Measurements from ENCODE around the gene RASD2. TPM values are rescaled to one million over a fixed set of nuclear protein-coding genes. Genes with fewer than 3 reads are reported as not detected.

Gene RASD2
- total RNA-seq, 5 donors from 2014 or later (not counting 1 experiment from before 2014, with no cell fraction given) = 0.19 to 1.7 (median 1.0) TPM; not detected in 2

DNA sequence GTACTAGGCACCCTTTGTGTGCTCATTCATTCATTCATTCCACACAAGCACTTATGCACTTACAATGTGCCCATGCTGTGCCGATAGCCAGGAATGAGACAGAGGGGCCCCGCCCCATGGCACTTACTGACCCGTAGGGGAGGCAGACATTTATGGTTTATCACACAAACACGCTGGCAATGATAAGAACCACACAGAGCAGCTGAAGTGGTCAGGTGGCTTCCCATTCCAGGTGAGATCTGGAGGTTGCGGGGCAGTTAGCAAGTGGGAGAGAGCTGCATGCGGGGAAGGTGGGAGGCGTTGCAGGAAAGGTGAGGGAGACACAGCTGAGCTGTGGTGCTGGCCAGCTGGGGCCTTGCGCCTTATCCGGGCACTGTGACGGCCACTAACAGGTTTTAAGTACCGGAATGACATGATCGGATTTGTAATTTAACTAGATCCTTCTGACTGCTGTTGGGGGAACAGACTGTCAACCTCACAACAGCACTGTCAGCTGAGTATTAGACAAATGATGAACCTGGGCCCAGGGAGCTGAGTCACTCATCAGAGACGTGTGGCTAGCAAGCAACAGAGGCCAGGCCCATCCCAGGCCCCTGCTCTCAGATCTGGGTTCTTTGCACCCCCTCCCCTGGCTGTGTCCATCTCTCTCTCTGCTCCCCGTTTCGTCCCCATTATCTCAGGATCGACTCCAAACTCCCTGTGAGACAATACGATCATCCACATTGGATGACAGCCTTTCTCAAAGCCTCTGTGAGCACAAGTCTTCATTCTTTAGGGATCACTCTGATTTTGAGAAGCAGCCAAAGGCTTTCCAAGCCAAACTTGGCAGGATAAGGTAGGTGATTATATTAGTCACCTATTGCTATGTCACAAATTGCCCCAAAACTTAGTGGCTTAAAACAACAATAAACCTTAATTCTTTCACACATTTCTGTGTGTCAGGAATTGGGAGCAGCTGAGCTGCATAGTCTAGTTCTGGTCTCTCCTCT, 28.4 kb downstream of the RASD2 start:
- H3K9me3 Mint-ChIP-seq = no peaks in the 10 kb centered on the region
- Histone ChIP-seq H3K4me3 (ENCODE audit: control insufficient read depth in 1 of 2, extremely low read depth in 1 of 2, low read length in 1 of 2) (no peak overlapping the region), H3K4me1 (ENCODE audit: control insufficient read depth in 1 of 2, extremely low read depth in 1 of 2, insufficient read depth in 2 of 2, low read length in 2 of 2) (no peaks in the 10 kb centered on the region), H3K27me3 (replicated peaks in 1 of 2; ENCODE audit: control insufficient read depth in 2 of 2, extremely low read depth in 1 of 2, insufficient read depth in 2 of 2, low read length in 1 of 2) (peaks cover 0 to 17% of the 10 kb centered on the region in 2 experiments), H3K9me3 (no peaks in the 10 kb centered on the region), H3K27ac (ENCODE audit: low read length) (no peak overlapping the region), H3K36me3 (ENCODE audit: control insufficient read depth in 2 of 2, extremely low read depth in 1 of 2, insufficient read depth in 1 of 2, low read length in 1 of 2) (no peaks in the 10 kb centered on the region)
- ChIA-PET CTCF (no interaction called here), POLR2A (no interaction called here)
- ATAC-seq (replicated peaks in 1 of 4) (no peak), DNase-seq (no peak)
- H3K27ac Mint-ChIP-seq = no peak overlapping the region
- H3K36me3 Mint-ChIP-seq = no peaks in the 10 kb centered on the region
- no peak overlapping the region for H3K4me3 Mint-ChIP-seq
- peaks cover 6 to 7% of the 10 kb centered on the region in 2 donors for H3K27me3 Mint-ChIP-seq
- WGBS (ENCODE audit: insufficient coverage) = 78% methylated on average over 12 of the region's 17 CpGs
- H3K4me1 Mint-ChIP-seq = no peaks in the 10 kb centered on the region

DNA sequence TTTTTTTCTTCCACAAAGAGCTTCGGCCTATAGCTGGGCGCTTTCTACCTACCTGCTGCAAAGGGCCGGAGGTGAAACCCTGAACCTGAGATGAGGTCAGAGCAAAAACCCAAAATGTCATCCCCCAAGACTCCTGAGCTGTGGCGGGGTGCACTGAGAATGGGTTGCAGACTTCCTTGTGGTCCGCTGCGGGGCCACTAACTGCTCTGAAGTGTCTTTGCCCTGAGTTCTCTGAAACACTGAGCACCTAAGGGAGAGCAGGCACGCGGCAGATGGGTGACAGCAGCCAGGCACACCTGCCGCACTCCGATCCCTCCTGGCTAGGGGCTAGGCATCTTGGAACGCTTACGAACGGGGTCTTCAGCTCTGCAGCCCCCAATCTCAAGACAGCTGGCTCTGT, 29.3 kb downstream of the RASD2 start:
- peaks cover 7 to 9% of the 10 kb centered on the region in 2 donors for H3K27me3 Mint-ChIP-seq
- H3K4me3 Mint-ChIP-seq = no peak overlapping the region
- 84% methylated on average over 11 of the region's 13 CpGs for WGBS (ENCODE audit: insufficient coverage)
- Histone ChIP-seq H3K27ac (ENCODE audit: low read length) (no peak overlapping the region), H3K9me3 (no peaks in the 10 kb centered on the region), H3K27me3 (replicated peaks in 1 of 2; ENCODE audit: control insufficient read depth in 2 of 2, extremely low read depth in 1 of 2, insufficient read depth in 2 of 2, low read length in 1 of 2) (peaks cover 0 to 24% of the 10 kb centered on the region in 2 experiments), H3K4me3 (ENCODE audit: control insufficient read depth in 1 of 2, extremely low read depth in 1 of 2, low read length in 1 of 2) (no peak overlapping the region), H3K4me1 (ENCODE audit: control insufficient read depth in 1 of 2, extremely low read depth in 1 of 2, insufficient read depth in 2 of 2, low read length in 2 of 2) (no peaks in the 10 kb centered on the region), H3K36me3 (ENCODE audit: control insufficient read depth in 2 of 2, extremely low read depth in 1 of 2, insufficient read depth in 1 of 2, low read length in 1 of 2) (no peaks in the 10 kb centered on the region)
- no peaks in the 10 kb centered on the region for H3K9me3 Mint-ChIP-seq
- ChIA-PET POLR2A (interaction anchor here in 1 of 2 donors (0.6 kb wide), 1 partner anchor 20 kb away, joined by 8 read pairs; no protein-coding TSS in a partner anchor), CTCF (interaction anchor here in 1 of 2 donors (0.6 kb wide), 1 partner anchor 13 kb away, joined by 3 read pairs; no protein-coding TSS in a partner anchor)
- H3K27ac Mint-ChIP-seq = no peak overlapping the region
- no peak for ATAC-seq (replicated peaks in 1 of 4)
- no peaks in the 10 kb centered on the region for H3K4me1 Mint-ChIP-seq
- no peaks in the 10 kb centered on the region for H3K36me3 Mint-ChIP-seq
- no peak for DNase-seq

DNA sequence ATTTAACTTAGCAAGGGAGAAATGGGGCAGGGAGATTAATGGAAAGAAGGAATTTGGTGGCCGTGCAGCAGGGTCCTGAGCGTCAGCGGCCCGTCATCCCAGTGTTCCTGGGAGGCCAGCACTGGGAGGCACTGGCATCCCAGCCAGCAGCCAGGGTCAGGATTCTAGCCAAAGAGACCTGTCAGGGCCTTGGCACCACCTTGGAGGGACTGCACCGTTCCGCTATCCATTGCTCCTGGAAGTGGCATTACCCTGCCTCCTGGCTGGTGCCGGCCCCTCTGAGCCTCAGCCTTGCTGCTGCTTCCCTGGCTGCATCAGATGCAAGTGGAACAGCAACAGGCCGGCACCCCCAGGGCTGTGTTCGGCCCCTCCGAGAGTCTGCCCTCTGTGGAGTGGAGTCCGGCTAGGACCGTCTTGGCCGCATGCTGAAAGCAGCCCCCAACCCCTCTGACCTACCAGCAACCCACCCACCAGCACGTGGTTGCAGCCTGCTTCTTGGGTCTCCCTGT, 30.1 kb downstream of the RASD2 start:
- ATAC-seq (replicated peaks in 1 of 4) = no peak
- ChIA-PET CTCF (interaction anchor here in 1 of 2 donors (0.6 kb wide), 1 partner anchor 13 kb away, joined by 3 read pairs; no protein-coding TSS in a partner anchor), POLR2A (no interaction called here)
- Histone ChIP-seq H3K27me3 (replicated peaks in 1 of 2; ENCODE audit: control insufficient read depth in 2 of 2, extremely low read depth in 1 of 2, insufficient read depth in 2 of 2, low read length in 1 of 2) (peaks cover 0 to 29% of the 10 kb centered on the region in 2 experiments), H3K4me3 (ENCODE audit: control insufficient read depth in 1 of 2, extremely low read depth in 1 of 2, low read length in 1 of 2) (no peak overlapping the region), H3K36me3 (ENCODE audit: control insufficient read depth in 2 of 2, extremely low read depth in 1 of 2, insufficient read depth in 1 of 2, low read length in 1 of 2) (no peaks in the 10 kb centered on the region), H3K9me3 (no peaks in the 10 kb centered on the region), H3K4me1 (ENCODE audit: control insufficient read depth in 1 of 2, extremely low read depth in 1 of 2, insufficient read depth in 2 of 2, low read length in 2 of 2) (peaks cover 0 to 6% of the 10 kb centered on the region in 2 experiments), H3K27ac (ENCODE audit: low read length) (no peak overlapping the region)
- DNase-seq = no peak
- Mint-ChIP-seq H3K9me3 (no peaks in the 10 kb centered on the region), H3K27me3 (peaks cover 7 to 8% of the 10 kb centered on the region in 2 donors), H3K4me3 (no peak overlapping the region), H3K4me1 (no peaks in the 10 kb centered on the region), H3K36me3 (no peaks in the 10 kb centered on the region), H3K27ac (no peak overlapping the region)
- 88% methylated on average over 14 of the region's 14 CpGs for WGBS (ENCODE audit: insufficient coverage)

DNA sequence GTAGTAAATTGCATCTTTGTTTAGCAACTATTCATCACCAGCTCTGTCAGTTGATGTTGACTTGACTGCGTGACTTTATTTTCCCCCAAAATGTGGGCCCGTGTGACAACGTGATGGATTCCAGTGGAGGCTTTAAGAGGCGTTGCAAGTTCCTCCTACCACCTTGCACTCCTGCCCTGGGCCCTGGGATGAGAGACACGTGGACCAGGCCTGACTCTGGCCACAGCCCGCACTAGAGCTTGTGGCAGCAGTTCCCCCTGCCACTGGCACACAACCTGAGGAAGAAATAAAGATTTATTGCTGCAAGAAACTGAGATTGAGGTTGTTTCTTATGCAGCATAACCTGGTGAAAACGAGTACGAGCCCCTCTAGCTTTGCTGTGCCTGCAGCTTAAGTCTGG, 31.9 kb downstream of the RASD2 start:
- ChIA-PET CTCF (no interaction called here), POLR2A (interaction anchor here in 1 of 2 donors (0.6 kb wide), 1 partner anchor 503 kb away, joined by 5 read pairs; no protein-coding TSS in a partner anchor)
- no peaks in the 10 kb centered on the region for H3K9me3 Mint-ChIP-seq
- no peaks in the 10 kb centered on the region for H3K36me3 Mint-ChIP-seq
- DNase-seq (no peak), ATAC-seq (replicated peaks in 1 of 4) (no peak)
- Histone ChIP-seq H3K4me3 (ENCODE audit: control insufficient read depth in 1 of 2, extremely low read depth in 1 of 2, low read length in 1 of 2) (no peak overlapping the region), H3K27ac (ENCODE audit: low read length) (no peak overlapping the region), H3K27me3 (replicated peaks in 1 of 2; ENCODE audit: control insufficient read depth in 2 of 2, extremely low read depth in 1 of 2, insufficient read depth in 2 of 2, low read length in 1 of 2) (peaks cover 0 to 23% of the 10 kb centered on the region in 2 experiments), H3K36me3 (ENCODE audit: control insufficient read depth in 2 of 2, extremely low read depth in 1 of 2, insufficient read depth in 1 of 2, low read length in 1 of 2) (no peaks in the 10 kb centered on the region), H3K9me3 (no peaks in the 10 kb centered on the region), H3K4me1 (ENCODE audit: control insufficient read depth in 1 of 2, extremely low read depth in 1 of 2, insufficient read depth in 2 of 2, low read length in 2 of 2) (peaks cover 0 to 6% of the 10 kb centered on the region in 2 experiments)
- no peak overlapping the region for H3K27ac Mint-ChIP-seq
- 49% methylated on average over 7 of the region's 8 CpGs for WGBS (ENCODE audit: insufficient coverage)
- peaks cover 7 to 8% of the 10 kb centered on the region in 2 donors for H3K27me3 Mint-ChIP-seq
- no peaks in the 10 kb centered on the region for H3K4me1 Mint-ChIP-seq
- no peak overlapping the region for H3K4me3 Mint-ChIP-seq

DNA sequence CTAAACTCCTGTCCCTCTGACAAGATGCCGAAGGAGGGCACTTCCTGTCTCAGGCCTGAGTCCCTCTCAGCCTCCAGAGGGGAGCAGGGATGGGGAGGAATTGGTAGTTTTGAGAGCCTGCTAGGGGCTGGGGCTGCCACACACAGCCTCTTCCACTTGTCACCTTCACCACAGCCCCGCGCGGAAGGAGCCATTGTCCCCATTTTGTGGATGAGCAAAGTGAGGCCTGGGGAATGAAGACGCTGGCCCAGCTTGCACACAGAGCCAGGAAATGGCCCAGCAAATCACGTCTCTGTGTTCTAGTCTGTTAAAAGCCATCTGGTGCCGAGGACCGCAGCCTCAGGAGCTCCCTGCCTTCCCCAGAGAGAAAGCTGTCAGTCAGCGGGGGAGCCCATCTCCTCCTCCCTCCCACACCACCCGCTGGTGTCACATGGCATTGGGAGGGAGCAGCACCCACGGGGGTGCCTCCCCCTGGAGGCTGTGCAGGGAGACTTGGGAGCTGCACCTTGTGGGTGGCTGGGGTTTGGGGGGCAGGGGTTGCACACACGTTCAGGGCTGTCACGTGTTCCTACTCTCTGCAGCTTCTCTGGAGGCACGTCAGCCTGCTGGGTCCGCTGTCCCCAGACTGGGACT, 34.6 kb downstream of the RASD2 start:
- Histone ChIP-seq H3K27me3 (replicated peaks in 1 of 2; ENCODE audit: control insufficient read depth in 2 of 2, extremely low read depth in 1 of 2, insufficient read depth in 2 of 2, low read length in 1 of 2) (peaks cover 0 to 15% of the 10 kb centered on the region in 2 experiments), H3K4me3 (ENCODE audit: control insufficient read depth in 1 of 2, extremely low read depth in 1 of 2, low read length in 1 of 2) (no peak overlapping the region), H3K36me3 (ENCODE audit: control insufficient read depth in 2 of 2, extremely low read depth in 1 of 2, insufficient read depth in 1 of 2, low read length in 1 of 2) (no peaks in the 10 kb centered on the region), H3K4me1 (ENCODE audit: control insufficient read depth in 1 of 2, extremely low read depth in 1 of 2, insufficient read depth in 2 of 2, low read length in 2 of 2) (peaks cover 0 to 6% of the 10 kb centered on the region in 2 experiments), H3K9me3 (no peaks in the 10 kb centered on the region), H3K27ac (ENCODE audit: low read length) (no peak overlapping the region)
- no peaks in the 10 kb centered on the region for H3K9me3 Mint-ChIP-seq
- H3K27ac Mint-ChIP-seq = no peak overlapping the region
- POLR2A ChIA-PET = no interaction called here
- peak in 1 of 4 experiments; percentile 36 for ATAC-seq (replicated peaks in 1 of 4)
- peaks cover 3 to 8% of the 10 kb centered on the region in 2 donors for H3K27me3 Mint-ChIP-seq
- WGBS (ENCODE audit: insufficient coverage) = 59% methylated on average over 9 of the region's 15 CpGs
- CTCF ChIA-PET = no interaction called here
- no peaks in the 10 kb centered on the region for H3K4me1 Mint-ChIP-seq
- H3K4me3 Mint-ChIP-seq = no peak overlapping the region
- DNase-seq = no peak
- H3K36me3 Mint-ChIP-seq = no peaks in the 10 kb centered on the region

DNA sequence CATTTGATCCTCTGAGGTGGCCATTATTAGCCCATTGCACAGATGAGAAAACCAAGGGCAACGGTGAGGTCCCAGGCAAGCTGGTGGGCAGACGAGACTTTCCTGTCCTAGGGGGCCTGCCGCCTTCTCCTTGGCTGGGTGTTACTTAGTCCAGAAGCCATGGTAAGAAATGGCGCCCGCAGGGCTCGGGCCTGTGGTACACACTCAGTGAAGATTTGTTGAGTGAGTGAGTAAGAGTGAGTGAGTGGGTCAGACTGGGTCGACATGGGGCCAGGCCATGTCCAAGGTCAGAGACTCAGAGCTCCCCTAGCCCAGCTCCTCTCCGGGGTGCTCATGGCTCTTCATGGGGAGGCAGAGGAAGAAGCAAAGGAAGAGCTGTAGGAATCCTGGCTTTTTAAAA, 36.0 kb downstream of the RASD2 start:
- POLR2A ChIA-PET = interaction anchor here in 1 of 2 donors (0.6 kb wide), 1 partner anchor 244 kb away, joined by 3 read pairs; no protein-coding TSS in a partner anchor
- no peaks in the 10 kb centered on the region for H3K36me3 Mint-ChIP-seq
- no peak overlapping the region for H3K4me3 Mint-ChIP-seq
- WGBS (ENCODE audit: insufficient coverage) = 89% methylated on average over 5 of the region's 8 CpGs
- peaks cover 0 to 3% of the 10 kb centered on the region in 2 donors for H3K27me3 Mint-ChIP-seq
- Histone ChIP-seq H3K36me3 (ENCODE audit: control insufficient read depth in 2 of 2, extremely low read depth in 1 of 2, insufficient read depth in 1 of 2, low read length in 1 of 2) (no peaks in the 10 kb centered on the region), H3K27me3 (replicated peaks in 1 of 2; ENCODE audit: control insufficient read depth in 2 of 2, extremely low read depth in 1 of 2, insufficient read depth in 2 of 2, low read length in 1 of 2) (peaks cover 0 to 21% of the 10 kb centered on the region in 2 experiments), H3K9me3 (no peaks in the 10 kb centered on the region), H3K27ac (ENCODE audit: low read length) (no peak overlapping the region), H3K4me3 (ENCODE audit: control insufficient read depth in 1 of 2, extremely low read depth in 1 of 2, low read length in 1 of 2) (no peak overlapping the region), H3K4me1 (ENCODE audit: control insufficient read depth in 1 of 2, extremely low read depth in 1 of 2, insufficient read depth in 2 of 2, low read length in 2 of 2) (peaks cover 0 to 6% of the 10 kb centered on the region in 2 experiments)
- H3K4me1 Mint-ChIP-seq = no peaks in the 10 kb centered on the region
- DNase-seq (no peak), ATAC-seq (replicated peaks in 1 of 4) (no peak)
- no peak overlapping the region for H3K27ac Mint-ChIP-seq
- CTCF ChIA-PET = no interaction called here
- no peaks in the 10 kb centered on the region for H3K9me3 Mint-ChIP-seq

Measured in T-cell (primary cell).